NCI-H187 (cell line): Measurements from ENCODE around the gene CRPPA.

ENCODE experiments used
- DNase-seq, 2 experiments: peaks; one replicate each; lab custom pipeline; 2025; lab: John Stamatoyannopoulos, UW

CRPPA gene

GRCh38 chr7:16423761-16424160 lies 2.4 kb upstream of the CRPPA start:
- DNase-seq, result no peak

- no peak for DNase-seq
These were observed 1.6 kb upstream of the CRPPA start for GRCh38 chr7:16422917-16423316.

- DNase-seq, result no peak
These were observed 731 bp upstream of the CRPPA start for GRCh38 chr7:16422103-16422435.

GRCh38 chr7:16420649-16421332 lies 547 bp downstream of the CRPPA start:
- DNase-seq, result peak; percentile 49 to 65

- no peak for DNase-seq
These were observed 1.0 kb downstream of the CRPPA start for GRCh38 chr7:16420329-16420648.

GRCh38 chr7:16419859-16420258 lies 1.5 kb downstream of the CRPPA start:
- DNase-seq, result no peak

- no peak for DNase-seq
These were observed 2.2 kb downstream of the CRPPA start for GRCh38 chr7:16419126-16419525.

- no peak for DNase-seq
These were observed 3.4 kb downstream of the CRPPA start for GRCh38 chr7:16417906-16418305.

GRCh38 chr7:16416289-16417282 lies 4.8 kb downstream of the CRPPA start:
- DNase-seq, result no peak

GRCh38 chr7:16412274-16413254 lies 8.8 kb downstream of the CRPPA start:
- DNase-seq, result no peak

- DNase-seq, result no peak
These were observed 9.9 kb downstream of the CRPPA start for GRCh38 chr7:16411391-16411790.

- DNase-seq, result no peak
These were observed 11.6 kb downstream of the CRPPA start for GRCh38 chr7:16409777-16410176.

GRCh38 chr7:16404636-16405035 lies 16.7 kb downstream of the CRPPA start:
- no peak for DNase-seq

- no peak for DNase-seq
These were observed 17.9 kb downstream of the CRPPA start for GRCh38 chr7:16403475-16403874.

- no peak for DNase-seq
These were observed 18.4 kb downstream of the CRPPA start for GRCh38 chr7:16402940-16403339.

- DNase-seq, result no peak
These were observed 19.2 kb downstream of the CRPPA start for GRCh38 chr7:16402091-16402490.

- no peak for DNase-seq
These were observed 20.5 kb downstream of the CRPPA start for GRCh38 chr7:16400893-16401275.

- DNase-seq, result no peak
These were observed 21.1 kb downstream of the CRPPA start for GRCh38 chr7:16399916-16400892.

- DNase-seq, result no peak
These were observed 22.0 kb downstream of the CRPPA start for GRCh38 chr7:16399265-16399831.

- no peak for DNase-seq
These were observed 23.0 kb downstream of the CRPPA start for GRCh38 chr7:16398146-16399017.
